Inflammatory macrophage treated with lipopolysaccharide for 4 hours (primary cell): ENCODE results near the gene CUZD1.

Experiments
- DNase-seq: peaks from one replicate; pipeline ENCODE4 v3.0.0-alpha.2; 2020

The CUZD1 gene

DNA sequence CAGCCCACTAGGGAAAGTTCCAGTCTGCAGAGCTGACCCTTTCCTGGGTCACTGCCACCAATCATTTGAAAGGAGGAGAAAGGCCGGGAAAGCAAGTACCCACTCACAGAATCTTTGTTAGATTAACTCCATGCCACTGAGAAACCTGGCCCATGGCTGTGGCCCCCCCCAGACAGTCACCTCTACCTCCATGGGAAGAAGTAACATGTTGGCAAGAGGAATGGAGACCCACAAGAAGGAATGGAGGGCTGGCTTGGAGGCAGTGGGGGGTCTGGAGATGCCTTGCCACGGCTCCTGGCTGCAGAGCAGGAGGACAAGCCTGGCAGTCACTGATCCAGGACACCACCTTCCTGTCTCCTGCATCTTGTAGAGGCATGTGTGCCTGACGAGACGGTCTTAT is 32.9 kb downstream of the CUZD1 start:
- DNase-seq: no peak

- no peak for DNase-seq
Observed at GRCh38 chr10:122802282-122802681, 43.4 kb downstream of the CUZD1 start.

GRCh38 chr10:122798704-122799231 is 46.9 kb downstream of the CUZD1 start:
- DNase-seq: no peak

- DNase-seq: no peak
Observed at GRCh38 chr10:122796796-122797195, 48.9 kb downstream of the CUZD1 start.

DNA sequence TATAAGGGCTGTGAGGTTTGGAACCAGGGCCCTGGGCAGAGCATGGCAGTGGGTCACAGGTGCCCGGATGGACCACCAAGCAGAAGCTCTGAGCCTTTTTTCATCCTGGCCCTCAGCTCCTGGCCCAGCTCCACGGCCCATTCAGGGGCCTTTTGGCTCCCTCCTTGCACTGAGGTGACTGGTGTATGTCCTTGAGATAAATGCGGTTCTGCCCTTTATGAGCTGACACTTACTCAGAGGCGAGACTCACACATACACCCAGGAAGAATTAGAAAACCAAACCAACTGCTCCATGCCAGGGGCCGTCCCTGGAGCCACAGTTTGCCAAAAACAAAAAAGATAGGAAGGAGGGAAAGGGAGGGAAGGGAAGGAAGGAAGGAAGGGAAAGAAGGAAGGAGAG is 49.7 kb downstream of the CUZD1 start:
- no peak for DNase-seq

GRCh38 chr10:122786269-122786668 is 59.4 kb downstream of the CUZD1 start:
- no peak for DNase-seq

- DNase-seq: no peak
Observed at GRCh38 chr10:122782911-122783310, 62.7 kb downstream of the CUZD1 start.
